ENCODE measurements around the gene CXCR5.
A peak's percentile ranks its signal among the peaks of the same experiment; 100 is the strongest.

The CXCR5 gene

GRCh38 chr11:118929501-118930093, 45.9 kb downstream of the CXCR5 start:
- peak; percentile 88 for DNase-seq

DNA sequence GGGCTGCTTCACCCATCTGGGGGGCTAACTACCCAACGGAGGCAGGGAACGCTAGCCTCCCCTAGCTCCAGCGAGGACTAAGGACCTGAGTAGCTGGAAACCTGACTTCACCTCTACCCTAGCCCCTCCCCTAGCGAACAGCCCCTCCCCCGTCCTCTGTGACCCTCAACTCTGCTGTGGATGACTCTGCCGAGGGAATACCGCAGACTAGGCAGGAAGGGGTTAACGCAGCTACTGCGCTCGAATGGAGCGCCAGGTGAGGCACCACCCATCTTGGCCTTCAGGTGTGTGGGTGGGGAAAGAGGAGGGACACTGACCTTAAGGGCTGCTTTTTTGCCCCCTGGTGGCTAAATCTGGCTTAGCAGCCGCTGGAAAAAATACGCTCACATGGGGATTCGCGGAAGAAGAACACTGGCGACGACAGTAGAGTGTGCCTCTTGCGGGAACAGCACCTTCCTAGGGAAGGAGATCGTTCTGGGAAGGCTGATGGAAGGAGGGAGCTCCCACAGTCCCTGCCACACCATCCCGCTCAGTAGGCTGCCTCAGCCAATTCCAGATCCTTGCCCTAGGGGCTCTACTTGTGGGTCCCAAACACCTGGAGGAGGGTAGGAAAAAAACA, 46.5 kb downstream of the CXCR5 start:
- DNase-seq: peak; percentile 75

- no peak for DNase-seq
Measured at GRCh38 chr11:118931571-118931970, 47.9 kb downstream of the CXCR5 start.

GRCh38 chr11:118933486-118933885, 49.8 kb downstream of the CXCR5 start:
- DNase-seq: no peak

- DNase-seq: no peak
Measured at GRCh38 chr11:118935376-118935775, 51.7 kb downstream of the CXCR5 start.

- no peak for DNase-seq
Measured at GRCh38 chr11:118938491-118939403, 55.1 kb downstream of the CXCR5 start.

DNA sequence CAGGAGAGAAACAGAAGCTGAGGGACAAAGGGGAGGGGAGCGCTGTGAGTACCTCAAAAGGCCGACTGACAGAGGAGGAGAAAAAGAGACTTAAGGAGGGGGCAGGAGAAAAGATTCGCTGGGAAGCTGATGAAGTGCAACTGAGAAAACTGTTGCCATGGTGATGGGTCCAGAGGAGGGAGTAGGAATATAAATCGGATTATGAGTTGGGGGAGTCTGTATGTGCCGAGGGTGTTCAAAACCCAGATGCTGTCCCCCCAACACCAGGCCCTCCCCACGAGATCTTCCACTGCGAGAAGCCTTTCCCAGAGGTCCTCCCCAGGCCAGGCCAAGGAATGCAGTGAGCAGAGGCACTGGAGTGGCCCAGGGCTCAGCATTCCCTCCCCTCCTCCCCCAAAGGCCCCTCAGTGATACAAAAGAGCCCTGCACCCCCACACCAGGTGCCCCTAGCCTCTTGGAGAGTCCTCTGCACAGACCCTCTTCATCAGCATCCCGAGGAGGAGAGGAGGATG, 55.8 kb downstream of the CXCR5 start:
- no peak for DNase-seq

DNA sequence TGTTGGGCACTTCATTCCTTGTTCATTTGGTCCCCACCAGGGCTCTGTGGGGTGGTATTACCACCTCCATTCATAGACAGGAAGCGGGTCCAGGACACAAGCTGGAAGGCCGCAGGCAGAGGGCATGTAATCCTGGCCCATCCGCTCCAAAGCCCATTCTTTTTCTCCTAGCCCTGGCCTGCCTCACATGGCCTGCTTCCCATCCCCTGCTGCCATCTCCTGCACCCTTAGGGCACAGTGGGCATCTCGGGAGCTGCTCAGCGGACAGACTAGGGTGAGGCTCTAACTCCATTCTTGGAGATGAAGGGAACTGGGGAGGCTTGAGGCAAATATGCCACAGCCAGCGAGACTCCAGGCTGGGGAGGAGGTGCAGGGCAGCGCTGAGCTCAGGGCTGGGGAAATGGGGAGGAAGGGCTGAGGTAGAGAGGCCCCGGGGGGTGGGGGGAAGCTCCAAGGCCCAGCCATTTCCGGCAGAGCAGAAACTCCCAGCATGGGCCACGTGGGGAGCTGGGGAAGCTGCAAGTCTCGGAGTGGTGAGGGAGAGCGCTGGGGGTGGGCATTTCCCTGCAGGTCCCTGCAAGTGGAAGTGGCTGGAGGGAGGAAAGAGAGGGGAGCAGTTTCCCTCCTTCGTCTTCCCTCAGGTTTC, 56.4 kb downstream of the CXCR5 start:
- no peak for DNase-seq

DNA sequence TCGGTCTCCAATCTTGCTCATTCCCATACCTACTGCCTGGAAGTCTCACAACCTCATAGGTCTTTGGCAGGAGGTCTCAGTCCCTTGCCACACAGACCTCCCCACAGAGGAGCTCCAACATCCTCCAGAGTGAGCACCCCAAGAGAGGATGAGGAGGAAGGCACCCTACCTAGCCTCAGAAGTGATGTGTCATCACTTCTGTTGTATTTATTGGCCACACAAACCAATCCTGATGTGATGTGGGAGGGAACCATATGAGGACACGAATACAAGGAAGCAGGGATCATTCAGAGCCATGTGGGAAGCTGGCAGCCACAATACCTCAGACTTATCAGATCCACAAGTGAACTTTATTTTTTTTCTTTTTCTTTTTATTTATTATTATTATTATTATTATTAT, 63.4 kb downstream of the CXCR5 start:
- no peak for DNase-seq

Measured in NK-92 treated with Interleukin-12 subunit alpha and Interleukin-12 subunit beta, amount 100 ng/mL, for 24 hours (cell line).